ENCODE results near the gene TSNAXIP1.
"Not testable (repeated sequence)": the region's sequence is repeated elsewhere in the genome, so short reads cannot be mapped to it uniquely, and the experiment has no call there.

Gene TSNAXIP1

DNA sequence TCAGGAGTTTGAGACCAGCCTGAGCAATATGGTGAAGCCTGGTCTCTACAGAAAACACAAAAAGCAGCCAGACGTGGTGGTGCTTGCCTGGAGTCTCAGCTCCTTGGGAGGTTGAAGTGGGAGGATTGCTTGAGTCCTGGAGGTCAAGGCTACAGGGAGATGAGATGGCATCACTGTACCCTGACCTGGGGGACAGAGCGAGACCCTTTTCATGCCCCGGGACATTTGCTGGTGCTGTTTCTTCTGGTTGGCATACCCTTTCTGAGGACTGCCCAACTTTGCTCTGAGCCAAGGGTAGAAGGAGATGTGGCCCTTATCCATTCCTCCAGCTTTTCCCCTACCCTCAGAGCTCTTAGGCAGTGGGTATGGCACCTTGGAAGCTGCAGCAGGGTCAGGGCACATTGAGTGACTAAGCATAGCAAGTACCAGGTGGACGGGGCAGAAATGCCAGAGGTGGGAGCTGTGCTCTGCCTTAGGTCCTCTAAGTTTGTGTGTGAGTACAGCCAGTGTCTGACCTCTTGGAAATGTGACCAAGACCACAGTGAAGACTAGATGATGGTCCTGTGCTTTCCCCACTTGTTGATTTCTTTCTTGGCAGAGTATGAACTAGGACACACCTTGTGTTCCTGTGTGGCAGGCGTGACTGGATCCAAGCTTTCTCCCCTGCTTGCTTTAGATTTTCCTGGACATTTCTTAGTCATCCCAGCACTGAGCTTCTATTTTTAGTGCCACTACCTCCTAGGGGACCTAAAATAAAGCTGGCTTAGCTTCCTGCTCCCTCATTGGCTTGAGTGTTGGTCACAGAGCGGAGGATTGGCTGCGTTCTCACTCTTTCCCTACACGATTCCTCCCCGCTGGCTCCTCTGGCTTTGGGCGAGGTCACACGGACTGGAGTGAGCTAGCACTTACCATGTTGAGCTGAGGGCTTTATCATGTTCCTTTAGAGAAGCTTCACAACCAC is 56.2 kb downstream of the TSNAXIP1 start:
- Histone ChIP-seq H3K36me3 (ENCODE audit: control insufficient read depth in 2 of 2, insufficient read depth in 1 of 2, low read length in 2 of 2) (peaks cover 22 to 78% of the 10 kb centered on the region in 2 experiments; a peak in 2 of 3 replicates), H3K27ac (ENCODE audit: extremely low read depth, low read depth, low read length) (peak overlapping the region; percentile 40; the same call in 1 of the 2 replicates), H3K4me1 (ENCODE audit: control insufficient read depth, insufficient read depth, low read length) (peaks cover 3% of the 10 kb centered on the region; the same call in 1 of the 2 replicates), H3K9me3 (ENCODE audit: control insufficient read depth, insufficient read depth, low read depth, low read length) (no peaks in the 10 kb centered on the region), H3K4me3 (ENCODE audit: low read depth, low read length) (no peak overlapping the region)
- ChIA-PET CTCF (interaction anchor here (2.7 kb wide), 2 partner anchors 46 to 190 kb away, joined by 9 to 13 read pairs; no protein-coding TSS in a partner anchor), POLR2A (interaction anchor here (0.6 to 1.2 kb wide), 3 partner anchors 9 to 22 kb away, joined by 3 to 6 read pairs (median 3); partner anchors contain the start of genes NRN1L and NUTF2)
- TF ChIP-seq HOXA7 (CRISPR knock-in tag; IDR thresholded peaks at IDR 0.05; ENCODE audit: borderline replicate concordance) (no peak), SCRT2 (tag by site-specific recombination; IDR thresholded peaks at IDR 0.05) (peak; percentile 76), ZNF623 (tag by site-specific recombination; IDR thresholded peaks at IDR 0.05) (peak; percentile 54)
- TF ChIP-seq, protein P1, sequence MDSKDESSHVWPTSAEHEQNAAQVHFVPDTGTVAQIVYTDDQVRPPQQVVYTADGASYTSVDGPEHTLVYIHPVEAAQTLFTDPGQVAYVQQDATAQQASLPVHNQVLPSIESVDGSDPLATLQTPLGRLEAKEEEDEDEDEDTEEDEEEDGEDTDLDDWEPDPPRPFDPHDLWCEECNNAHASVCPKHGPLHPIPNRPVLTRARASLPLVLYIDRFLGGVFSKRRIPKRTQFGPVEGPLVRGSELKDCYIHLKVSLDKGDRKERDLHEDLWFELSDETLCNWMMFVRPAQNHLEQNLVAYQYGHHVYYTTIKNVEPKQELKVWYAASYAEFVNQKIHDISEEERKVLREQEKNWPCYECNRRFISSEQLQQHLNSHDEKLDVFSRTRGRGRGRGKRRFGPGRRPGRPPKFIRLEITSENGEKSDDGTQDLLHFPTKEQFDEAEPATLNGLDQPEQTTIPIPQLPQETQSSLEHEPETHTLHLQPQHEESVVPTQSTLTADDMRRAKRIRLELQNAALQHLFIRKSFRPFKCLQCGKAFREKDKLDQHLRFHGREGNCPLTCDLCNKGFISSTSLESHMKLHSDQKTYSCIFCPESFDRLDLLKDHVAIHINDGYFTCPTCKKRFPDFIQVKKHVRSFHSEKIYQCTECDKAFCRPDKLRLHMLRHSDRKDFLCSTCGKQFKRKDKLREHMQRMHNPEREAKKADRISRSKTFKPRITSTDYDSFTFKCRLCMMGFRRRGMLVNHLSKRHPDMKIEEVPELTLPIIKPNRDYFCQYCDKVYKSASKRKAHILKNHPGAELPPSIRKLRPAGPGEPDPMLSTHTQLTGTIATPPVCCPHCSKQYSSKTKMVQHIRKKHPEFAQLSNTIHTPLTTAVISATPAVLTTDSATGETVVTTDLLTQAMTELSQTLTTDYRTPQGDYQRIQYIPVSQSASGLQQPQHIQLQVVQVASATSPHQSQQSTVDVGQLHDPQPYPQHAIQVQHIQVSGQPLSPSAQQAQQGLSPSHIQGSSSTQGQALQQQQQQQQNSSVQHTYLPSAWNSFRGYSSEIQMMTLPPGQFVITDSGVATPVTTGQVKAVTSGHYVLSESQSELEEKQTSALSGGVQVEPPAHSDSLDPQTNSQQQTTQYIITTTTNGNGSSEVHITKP (tag by site-specific recombination; IDR thresholded peaks at IDR 0.05): peak; percentile 28; the same call in 1 of the 2 replicates

- CTCF ChIA-PET; POLR2A ChIA-PET; H3K9me3 ChIP-seq (ENCODE audit: control insufficient read depth, insufficient read depth, low read depth, low read length); H3K4me1 ChIP-seq (ENCODE audit: control insufficient read depth, insufficient read depth, low read length); H3K4me3 ChIP-seq (ENCODE audit: low read depth, low read length): not testable (repeated sequence)
- peaks cover 27 to 89% of the 10 kb centered on the region in 2 experiments; a peak in 2 of 3 replicates for H3K36me3 ChIP-seq (ENCODE audit: control insufficient read depth in 2 of 2, insufficient read depth in 1 of 2, low read length in 2 of 2)
- 0 out of 2 replicates have a peak overlapping the region, but pooled peaks have one; percentile 28 for H3K27ac ChIP-seq (ENCODE audit: extremely low read depth, low read depth, low read length)
Observed at GRCh38 chr16:67864044-67864443, 57.4 kb downstream of the TSNAXIP1 start.

- Histone ChIP-seq H3K9me3 (ENCODE audit: control insufficient read depth, insufficient read depth, low read depth, low read length) (no peaks in the 10 kb centered on the region), H3K4me1 (ENCODE audit: control insufficient read depth, insufficient read depth, low read length) (peaks cover 3% of the 10 kb centered on the region; the same call in 1 of the 2 replicates), H3K27ac (ENCODE audit: extremely low read depth, low read depth, low read length) (no peak overlapping the region), H3K36me3 (ENCODE audit: control insufficient read depth in 2 of 2, insufficient read depth in 1 of 2, low read length in 2 of 2) (peaks cover 28 to 95% of the 10 kb centered on the region in 2 experiments; a peak in 2 of 3 replicates), H3K4me3 (ENCODE audit: low read depth, low read length) (no peak overlapping the region)
- POLR2A ChIA-PET: no interaction called here
- CTCF ChIA-PET: interaction anchor here (1.0 to 1.7 kb wide), 4 partner anchors 44 to 55 kb away, joined by 3 to 7 read pairs (median 4); no protein-coding TSS in a partner anchor
- TF ChIP-seq ZNF521 (tag by site-specific recombination; IDR thresholded peaks at IDR 0.05) (no peak), ZNF600 (tag by site-specific recombination; IDR thresholded peaks at IDR 0.05) (no peak), ZEB2 (tag by site-specific recombination; IDR thresholded peaks at IDR 0.05) (no peak), MZF1 (tag by site-specific recombination; IDR thresholded peaks at IDR 0.05; ENCODE audit: borderline replicate concordance) (no peak), BCL6B (tag by site-specific recombination; IDR thresholded peaks at IDR 0.05) (no peak), ZNF398 (tag by site-specific recombination; IDR thresholded peaks at IDR 0.05) (no peak), ZBTB8A (tag by site-specific recombination; IDR thresholded peaks at IDR 0.05) (no peak), ZBTB20 (tag by site-specific recombination; IDR thresholded peaks at IDR 0.05) (no peak), ZNF121 (tag by site-specific recombination; IDR thresholded peaks at IDR 0.05) (no peak), ZNF324 (tag by site-specific recombination; IDR thresholded peaks at IDR 0.05) (no peak), ZNF335 (tag by site-specific recombination; conservative IDR thresholded peaks at IDR 0.05) (no peak), ZNF768 (tag by site-specific recombination; IDR thresholded peaks at IDR 0.05) (no peak), ZNF394 (tag by site-specific recombination; IDR thresholded peaks at IDR 0.05; ENCODE audit: borderline replicate concordance) (no peak)
- TF ChIP-seq, protein P2, sequence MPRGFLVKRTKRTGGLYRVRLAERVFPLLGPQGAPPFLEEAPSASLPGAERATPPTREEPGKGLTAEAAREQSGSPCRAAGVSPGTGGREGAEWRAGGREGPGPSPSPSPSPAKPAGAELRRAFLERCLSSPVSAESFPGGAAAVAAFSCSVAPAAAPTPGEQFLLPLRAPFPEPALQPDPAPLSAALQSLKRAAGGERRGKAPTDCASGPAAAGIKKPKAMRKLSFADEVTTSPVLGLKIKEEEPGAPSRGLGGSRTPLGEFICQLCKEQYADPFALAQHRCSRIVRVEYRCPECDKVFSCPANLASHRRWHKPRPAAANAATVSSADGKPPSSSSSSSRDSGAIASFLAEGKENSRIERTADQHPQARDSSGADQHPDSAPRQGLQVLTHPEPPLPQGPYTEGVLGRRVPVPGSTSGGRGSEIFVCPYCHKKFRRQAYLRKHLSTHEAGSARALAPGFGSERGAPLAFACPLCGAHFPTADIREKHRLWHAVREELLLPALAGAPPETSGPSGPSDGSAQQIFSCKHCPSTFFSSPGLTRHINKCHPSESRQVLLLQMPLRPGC (tag by site-specific recombination; IDR thresholded peaks at IDR 0.05): no peak
Observed at GRCh38 chr16:67864594-67864993, 57.9 kb downstream of the TSNAXIP1 start.

All from HEK293 (cell line).